ENCODE results near the gene MED10. TPM values are rescaled to one million over a fixed set of nuclear protein-coding genes. Genes with fewer than 3 reads are reported as not detected.

Gene MED10
- total RNA-seq, 1 experiment from 2014 or later: 97.9 TPM

- Histone ChIP-seq H3K27me3 (peaks cover 27% of the 10 kb centered on the region), H3K4me3 (no peak overlapping the region), H3K9me3 (no peaks in the 10 kb centered on the region), H3K36me3 (no peaks in the 10 kb centered on the region)
- DNase-seq: no peak
Measured at GRCh38 chr5:6389946-6390530, 11.7 kb upstream of the MED10 start.

DNA sequence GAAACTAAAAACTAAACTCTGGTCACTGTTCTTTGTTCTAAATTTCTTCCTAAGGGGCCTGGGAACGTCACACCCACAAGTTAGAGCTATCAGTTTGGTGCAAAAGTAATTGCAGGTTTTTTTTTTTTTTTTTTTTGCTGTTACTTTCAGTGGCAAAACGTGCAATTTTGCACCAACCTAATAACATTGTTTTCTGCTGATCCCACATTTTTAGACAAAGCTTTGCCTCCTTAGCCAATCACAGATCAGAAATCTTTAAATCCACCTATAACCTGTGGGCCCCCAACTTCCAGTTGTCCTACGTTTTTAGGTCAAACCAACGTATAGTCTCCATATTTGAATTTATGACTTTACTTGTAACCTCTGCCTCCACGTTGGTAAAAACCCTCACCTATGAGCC, 11.1 kb upstream of the MED10 start:
- no peak overlapping the region for H3K4me3 ChIP-seq
- peaks cover 25% of the 10 kb centered on the region for H3K27me3 ChIP-seq
- no peak for DNase-seq
- H3K9me3 ChIP-seq: no peaks in the 10 kb centered on the region
- H3K36me3 ChIP-seq: no peaks in the 10 kb centered on the region

DNA sequence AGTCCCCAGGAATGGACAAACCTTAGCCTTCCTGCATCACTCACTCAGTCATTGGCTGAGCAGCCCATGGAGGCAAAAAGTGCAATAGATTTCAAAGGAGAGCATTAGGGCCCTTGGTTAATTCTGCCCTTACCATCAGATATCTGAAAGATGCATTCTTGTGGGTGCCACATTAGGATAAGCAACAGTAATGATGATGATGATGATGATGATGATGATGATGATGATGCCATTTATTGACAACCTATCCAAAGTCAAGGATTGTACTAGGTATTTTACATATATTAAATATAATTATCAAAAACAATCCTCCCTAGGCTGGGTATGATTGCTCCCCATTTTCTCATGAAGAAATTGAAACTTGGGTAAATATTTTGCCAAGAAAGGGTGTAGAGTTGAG, 9.6 kb upstream of the MED10 start:
- H3K4me3 ChIP-seq: no peak overlapping the region
- no peak for DNase-seq
- no peaks in the 10 kb centered on the region for H3K9me3 ChIP-seq
- no peaks in the 10 kb centered on the region for H3K36me3 ChIP-seq
- H3K27me3 ChIP-seq: peaks cover 15% of the 10 kb centered on the region

DNA sequence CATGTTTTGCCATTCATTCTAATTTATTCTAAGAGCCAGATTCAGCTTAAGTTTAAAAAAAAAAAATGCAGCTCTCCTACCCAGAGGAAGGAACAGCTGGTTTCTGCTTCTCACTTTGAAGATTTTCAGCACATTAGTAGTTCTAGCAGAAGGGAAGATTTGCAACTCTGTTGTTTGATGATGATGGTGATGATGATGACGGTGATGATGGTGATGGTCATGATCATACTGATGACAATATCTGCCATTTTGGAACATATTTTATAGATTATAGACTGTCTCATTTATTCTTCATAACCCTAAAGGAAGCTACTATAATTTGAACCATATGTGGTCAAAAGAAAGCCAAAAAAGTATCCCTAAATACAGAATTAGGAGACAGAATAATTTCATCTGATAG, 7.9 kb upstream of the MED10 start:
- no peaks in the 10 kb centered on the region for H3K36me3 ChIP-seq
- no peaks in the 10 kb centered on the region for H3K9me3 ChIP-seq
- no peak for DNase-seq
- peaks cover 3% of the 10 kb centered on the region; the same call in 1 of the 2 replicates for H3K27me3 ChIP-seq
- no peak overlapping the region for H3K4me3 ChIP-seq

GRCh38 chr5:6384856-6385255, 6.5 kb upstream of the MED10 start:
- no peaks in the 10 kb centered on the region; the same call in 1 of the 2 replicates for H3K27me3 ChIP-seq
- H3K9me3 ChIP-seq: no peaks in the 10 kb centered on the region

GRCh38 chr5:6383376-6383775, 5.0 kb upstream of the MED10 start:
- no peak for DNase-seq

More at GRCh38 chr5:6384856-6385255, 6.5 kb upstream of the MED10 start:
- Histone ChIP-seq H3K4me3 (no peak overlapping the region), H3K36me3 (no peaks in the 10 kb centered on the region)
- no peak for DNase-seq

DNA sequence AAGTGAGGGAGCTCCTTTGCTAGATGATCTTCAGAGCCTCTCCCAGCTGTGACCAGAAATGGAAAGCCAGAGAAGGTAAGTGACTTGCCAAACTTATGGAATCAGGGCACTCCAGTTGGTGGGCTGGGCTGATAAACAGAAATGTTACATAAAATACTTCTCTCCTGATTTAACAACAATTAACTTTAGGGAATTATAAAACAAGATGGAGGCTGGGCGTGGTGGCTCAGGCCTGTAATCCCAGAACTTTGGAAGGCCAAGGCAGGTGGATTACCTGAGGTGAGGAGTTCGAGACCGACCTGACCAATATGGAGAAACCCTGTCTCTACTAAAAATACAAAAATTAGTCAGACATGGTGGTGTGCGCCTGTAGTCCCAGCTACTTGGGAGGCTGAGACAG, 899 bp upstream of the MED10 start:
- peak overlapping the region; percentile 98 for H3K4me3 ChIP-seq
- no peaks in the 10 kb centered on the region for H3K27me3 ChIP-seq
- H3K9me3 ChIP-seq: no peaks in the 10 kb centered on the region
- no peak for DNase-seq
- H3K36me3 ChIP-seq: peaks cover 39% of the 10 kb centered on the region

More at GRCh38 chr5:6383376-6383775, 5.0 kb upstream of the MED10 start:
- Histone ChIP-seq H3K9me3 (no peaks in the 10 kb centered on the region), H3K36me3 (no peaks in the 10 kb centered on the region), H3K27me3 (no peaks in the 10 kb centered on the region; the same call in 1 of the 2 replicates), H3K4me3 (no peak overlapping the region)

GRCh38 chr5:6378766-6379103, 388 bp upstream of the MED10 start:
- H3K27me3 ChIP-seq: no peaks in the 10 kb centered on the region
- DNase-seq: no peak
- peak overlapping the region; percentile 98 for H3K4me3 ChIP-seq
- H3K36me3 ChIP-seq: peaks cover 44% of the 10 kb centered on the region
- no peaks in the 10 kb centered on the region for H3K9me3 ChIP-seq

GRCh38 chr5:6377582-6377904, 804 bp downstream of the MED10 start:
- Histone ChIP-seq H3K9me3 (no peaks in the 10 kb centered on the region), H3K4me3 (peak overlapping the region; percentile 98), H3K27me3 (no peaks in the 10 kb centered on the region), H3K36me3 (peaks cover 56% of the 10 kb centered on the region)
- no peak for DNase-seq

DNA sequence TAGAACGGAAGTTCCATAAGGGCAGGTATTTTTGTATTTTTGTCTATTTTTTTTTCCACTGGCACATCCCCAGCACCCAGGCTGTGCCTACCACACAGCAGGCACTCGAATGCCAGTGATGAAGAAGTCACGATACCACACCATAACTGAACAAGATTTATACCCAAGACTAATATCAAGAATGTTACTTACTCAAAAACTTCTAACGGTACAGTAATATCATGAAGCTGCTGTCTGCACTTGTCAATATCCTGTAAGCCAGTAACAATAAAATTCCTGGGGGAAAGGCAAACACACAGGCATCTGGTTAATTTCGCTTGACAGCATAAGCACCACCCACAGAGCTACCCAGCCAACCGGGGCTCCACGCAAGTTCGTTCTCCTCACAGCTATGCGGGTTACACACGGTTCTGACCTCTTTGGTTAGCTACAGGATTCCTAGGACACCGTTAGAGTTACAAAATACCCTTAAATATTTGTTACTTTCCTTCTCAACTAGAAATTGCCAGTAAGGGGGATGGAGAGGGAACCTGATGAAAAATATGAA, 1.3 kb downstream of the MED10 start:
- H3K9me3 ChIP-seq: no peaks in the 10 kb centered on the region
- peaks cover 61% of the 10 kb centered on the region for H3K36me3 ChIP-seq
- H3K27me3 ChIP-seq: no peaks in the 10 kb centered on the region
- H3K4me3 ChIP-seq: peak overlapping the region; percentile 98
- no peak for DNase-seq

DNA sequence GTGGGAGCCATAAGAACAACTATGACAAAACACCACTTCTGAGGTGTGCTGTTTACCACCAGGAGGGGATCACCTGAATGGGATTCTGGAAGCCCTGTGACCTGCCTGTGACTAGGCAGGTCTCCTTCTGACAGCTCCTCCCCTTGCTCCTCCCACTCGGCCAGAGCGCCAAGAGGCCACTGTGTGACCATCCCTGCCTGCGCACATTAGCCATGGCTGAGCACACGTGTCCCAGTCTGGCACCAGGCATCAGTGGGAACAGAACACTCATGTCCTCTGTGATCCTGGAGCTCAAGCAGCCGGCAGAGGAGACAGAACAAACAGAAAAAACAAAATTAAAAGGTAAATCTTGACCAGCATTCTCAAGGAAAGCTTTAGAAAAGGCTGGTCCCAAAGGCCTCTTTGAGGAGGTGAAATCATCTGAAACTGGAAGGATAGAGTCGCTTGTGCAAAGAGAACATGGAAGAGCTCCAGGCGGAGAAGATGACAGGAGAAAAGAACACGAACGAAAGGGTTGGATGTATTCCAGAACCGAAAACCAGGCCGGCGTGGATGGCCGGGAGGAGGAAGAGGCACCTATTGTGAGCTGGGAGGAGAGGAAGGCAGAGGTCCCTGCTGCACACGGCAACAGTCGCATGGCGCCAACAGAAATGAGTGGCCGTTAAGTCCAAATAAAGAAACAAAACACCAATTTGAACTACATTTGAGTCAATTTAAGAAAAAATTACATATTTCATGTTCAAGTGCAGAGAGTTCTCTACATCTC, 5.1 kb downstream of the MED10 start:
- Histone ChIP-seq H3K36me3 (peaks cover 89% of the 10 kb centered on the region), H3K4me3 (no peak overlapping the region), H3K27me3 (no peaks in the 10 kb centered on the region), H3K9me3 (no peaks in the 10 kb centered on the region)
- DNase-seq: no peak

DNA sequence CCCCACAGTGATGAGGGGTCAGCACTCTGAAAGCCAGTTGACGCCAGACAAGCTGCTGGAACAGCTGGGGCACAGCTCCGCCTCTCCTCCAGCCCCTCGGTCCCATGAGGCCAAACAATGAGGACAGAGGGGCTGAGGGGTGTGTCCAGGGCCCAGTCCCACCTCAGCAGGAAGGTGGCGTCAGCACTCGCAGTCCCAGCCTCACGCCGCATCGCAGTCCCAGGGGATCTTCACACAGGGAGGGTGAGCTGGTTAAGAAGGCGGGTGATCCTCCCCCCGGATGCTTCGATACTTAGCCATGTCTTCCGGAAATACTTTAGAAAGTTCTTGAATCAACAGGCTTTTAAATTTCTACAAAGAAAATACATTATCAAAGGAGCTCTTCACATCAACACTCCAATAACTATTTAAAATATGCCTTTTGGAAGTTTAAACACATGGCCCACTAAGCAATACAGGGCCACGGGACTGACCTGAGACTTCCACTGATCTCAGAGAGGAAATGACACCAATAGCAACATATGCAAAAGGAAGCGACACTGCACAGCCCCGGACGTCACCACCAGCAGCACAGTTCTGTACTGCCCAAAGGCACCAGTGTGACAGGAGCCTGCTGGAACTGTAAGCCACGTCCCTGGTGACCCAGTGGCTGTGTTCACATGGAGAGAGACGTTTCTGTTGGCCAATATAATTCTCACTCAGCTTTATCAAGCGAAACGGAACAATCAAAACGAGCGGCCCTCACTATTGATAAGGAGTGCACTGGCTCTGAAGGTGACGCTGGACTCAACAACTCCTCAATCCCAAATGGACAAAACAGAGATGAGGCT, 5.9 kb downstream of the MED10 start:
- H3K27me3 ChIP-seq: no peaks in the 10 kb centered on the region
- no peak for DNase-seq
- no peaks in the 10 kb centered on the region for H3K9me3 ChIP-seq
- H3K4me3 ChIP-seq: no peak overlapping the region
- peaks cover 82% of the 10 kb centered on the region for H3K36me3 ChIP-seq

DNA sequence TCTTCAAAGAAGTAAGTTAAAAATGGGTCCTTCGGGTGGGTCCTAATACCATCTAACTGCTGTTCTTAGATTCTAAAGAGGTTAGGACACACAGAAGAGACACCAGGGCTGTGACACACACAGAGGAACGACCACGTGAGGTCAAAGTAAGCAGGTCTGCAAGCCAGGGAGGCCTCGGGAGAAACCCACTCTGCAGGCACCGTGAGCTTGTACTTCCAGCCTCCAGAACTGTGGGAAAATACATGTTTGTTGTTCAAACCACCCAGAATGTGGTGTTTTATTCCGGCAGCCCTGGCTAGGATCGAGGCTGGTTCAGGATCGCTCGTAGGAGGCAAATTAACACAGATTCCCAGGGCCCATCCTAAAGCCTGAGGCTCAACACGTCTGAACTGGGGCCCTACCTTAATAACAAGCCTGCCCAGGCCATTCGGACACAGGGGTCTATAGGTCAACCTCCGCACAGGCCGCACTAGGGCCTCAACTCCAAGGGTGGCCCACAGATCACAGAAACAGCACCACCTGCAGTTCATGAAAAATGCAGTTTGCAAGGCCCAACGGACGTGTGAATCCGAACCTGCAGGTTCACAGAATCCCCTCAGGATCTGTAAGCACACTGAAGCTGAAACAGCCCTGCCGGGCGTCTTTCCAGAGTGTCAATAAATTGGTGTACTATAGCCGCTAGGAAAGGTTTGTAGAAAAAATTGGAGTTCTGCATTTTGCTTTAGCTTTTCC, 7.1 kb downstream of the MED10 start:
- Histone ChIP-seq H3K27me3 (no peaks in the 10 kb centered on the region), H3K9me3 (no peaks in the 10 kb centered on the region), H3K4me3 (no peak overlapping the region), H3K36me3 (peaks cover 70% of the 10 kb centered on the region)
- DNase-seq: no peak

DNA sequence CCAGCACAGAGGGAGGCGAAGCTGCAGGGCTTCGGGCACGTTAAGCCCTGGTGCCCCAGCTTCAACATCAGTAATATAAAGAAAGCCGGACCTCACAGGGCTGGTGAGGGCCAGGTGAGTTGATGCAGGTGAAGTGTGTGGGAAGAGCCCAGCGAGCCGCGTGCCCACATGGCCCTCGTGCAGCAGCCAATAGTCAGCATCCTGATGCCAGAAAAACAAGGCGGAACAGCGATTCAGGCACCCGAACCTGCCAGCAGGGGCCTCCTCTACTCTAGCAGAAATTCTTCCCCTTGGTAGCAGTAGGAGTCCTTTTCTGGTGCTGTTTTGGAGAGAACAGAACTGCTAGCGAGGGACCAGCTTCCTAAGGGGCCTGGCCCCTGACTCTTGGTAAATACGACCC, 7.8 kb downstream of the MED10 start:
- H3K27me3 ChIP-seq: no peaks in the 10 kb centered on the region
- DNase-seq: no peak
- no peaks in the 10 kb centered on the region for H3K9me3 ChIP-seq
- H3K4me3 ChIP-seq: no peak overlapping the region
- H3K36me3 ChIP-seq: peaks cover 63% of the 10 kb centered on the region

DNA sequence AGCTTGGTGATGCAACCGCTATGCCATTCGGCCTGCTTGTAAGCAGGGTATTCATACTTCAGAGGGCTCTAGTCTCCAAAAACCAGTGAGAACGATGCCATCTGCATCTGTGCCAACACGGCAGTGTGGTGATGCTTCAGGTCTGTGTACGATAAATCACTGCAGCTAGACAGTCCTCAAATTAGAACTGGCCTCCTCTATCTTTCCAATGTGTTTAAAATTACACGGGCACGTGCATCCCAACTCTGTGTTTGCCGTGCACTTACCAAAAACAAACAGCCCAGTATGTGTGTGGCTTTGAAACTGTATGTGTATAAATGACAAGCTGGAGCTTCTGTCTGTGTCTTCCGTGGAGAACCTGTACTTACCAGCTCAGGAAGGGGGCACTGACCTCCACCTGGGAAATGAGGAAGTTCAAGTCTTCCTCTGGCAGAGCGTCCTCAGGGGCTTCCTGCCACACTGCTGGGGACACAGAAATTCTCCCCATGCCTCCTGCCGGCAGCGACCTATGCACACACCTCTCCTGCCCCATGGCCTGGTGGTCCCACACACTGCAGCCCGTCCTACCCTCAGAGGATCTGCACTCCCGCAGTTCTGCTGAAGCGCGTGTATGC, 12.3 kb downstream of the MED10 start:
- H3K36me3 ChIP-seq: peaks cover 29% of the 10 kb centered on the region

More for the DNA sequence above, 12.3 kb downstream of the MED10 start:
- Histone ChIP-seq H3K27me3 (no peaks in the 10 kb centered on the region), H3K4me3 (no peak overlapping the region), H3K9me3 (no peaks in the 10 kb centered on the region)
- DNase-seq: no peak

Measured in MG63 (cell line).